HG03103 (cell line): Measurements from ENCODE around the gene RNF223.
"Not testable (repeated sequence)": the region's sequence is repeated elsewhere in the genome, so short reads cannot be mapped to it uniquely, and the experiment has no call there.

Experiments
- ATAC-seq: cut with Tn5 transposase; IDR thresholded peaks from one replicate; pipeline ENCODE4 v1.9.1; 2021; ENCODE audit warnings: low read depth; ENCODE audit not compliant: unreplicated experiment

The RNF223 gene

GRCh38 chr1:1110561-1110971 is 36.5 kb upstream of the RNF223 start:
- ATAC-seq: no peak

GRCh38 chr1:1109743-1110142 is 35.6 kb upstream of the RNF223 start:
- ATAC-seq: no peak

- ATAC-seq: no peak
Observed at GRCh38 chr1:1106510-1107221, 32.6 kb upstream of the RNF223 start.

- not testable (repeated sequence) for ATAC-seq
Observed at GRCh38 chr1:1104152-1104551, 30.0 kb upstream of the RNF223 start.

GRCh38 chr1:1101503-1101902 is 27.4 kb upstream of the RNF223 start:
- no peak for ATAC-seq

- ATAC-seq: no peak
Observed at GRCh38 chr1:1100296-1100695, 26.2 kb upstream of the RNF223 start.

- no peak for ATAC-seq
Observed at GRCh38 chr1:1099506-1100183, 25.5 kb upstream of the RNF223 start.

DNA sequence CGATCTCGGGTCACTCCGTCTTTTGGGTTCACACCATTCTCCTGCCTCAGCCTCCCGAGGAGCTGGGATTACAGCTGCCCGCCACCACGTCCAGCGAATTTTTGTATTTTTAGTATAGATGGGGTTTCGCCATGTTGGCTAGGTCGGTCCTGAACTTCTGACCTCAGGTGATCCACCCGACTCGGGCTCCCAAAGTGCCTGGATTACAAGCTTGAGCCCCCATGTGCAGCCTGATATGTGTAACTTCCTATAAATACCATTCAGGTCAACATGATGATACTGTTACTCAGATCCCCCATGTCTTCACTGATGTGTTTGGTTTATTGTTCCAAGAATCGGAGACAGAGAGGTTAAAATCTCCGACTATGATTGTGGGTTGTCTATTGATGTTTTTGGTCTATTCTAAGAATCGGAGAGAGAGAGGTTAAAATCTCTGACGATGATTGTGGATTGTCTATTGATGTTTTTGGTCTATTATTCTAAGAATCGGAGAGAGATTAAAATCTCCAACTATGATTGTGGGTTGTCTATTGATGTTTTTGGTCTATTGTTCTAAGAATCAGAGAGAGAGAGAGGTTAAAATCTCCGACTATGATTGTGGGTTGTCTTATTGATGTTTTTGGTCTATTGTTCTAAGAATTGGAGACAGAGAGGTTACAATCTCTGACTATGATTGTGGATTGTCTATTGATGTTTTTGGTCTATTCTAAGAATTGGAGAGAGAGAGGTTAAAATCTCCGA is 24.7 kb upstream of the RNF223 start:
- ATAC-seq: no peak

DNA sequence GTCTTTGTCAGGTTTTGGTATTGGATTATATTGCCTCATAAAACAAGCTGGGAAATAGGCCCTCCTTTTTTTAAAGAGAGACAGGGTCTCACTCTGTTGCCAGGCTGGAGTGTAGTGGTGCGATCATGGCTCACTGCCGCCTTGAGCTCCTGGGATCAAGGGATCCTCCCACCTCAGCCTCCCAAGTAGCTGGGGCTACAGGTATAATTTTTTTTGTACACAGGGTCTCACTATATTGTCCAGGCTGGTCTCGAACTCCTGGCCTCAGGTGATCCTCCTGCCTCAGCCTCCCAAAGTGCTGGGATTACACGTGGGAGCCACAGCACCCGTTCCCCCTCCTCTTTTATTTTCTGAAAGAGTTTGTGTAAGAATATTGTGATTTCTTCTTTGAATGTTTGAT is 22.0 kb upstream of the RNF223 start:
- ATAC-seq: not testable (repeated sequence)

GRCh38 chr1:1094981-1095380 is 20.9 kb upstream of the RNF223 start:
- no peak for ATAC-seq

DNA sequence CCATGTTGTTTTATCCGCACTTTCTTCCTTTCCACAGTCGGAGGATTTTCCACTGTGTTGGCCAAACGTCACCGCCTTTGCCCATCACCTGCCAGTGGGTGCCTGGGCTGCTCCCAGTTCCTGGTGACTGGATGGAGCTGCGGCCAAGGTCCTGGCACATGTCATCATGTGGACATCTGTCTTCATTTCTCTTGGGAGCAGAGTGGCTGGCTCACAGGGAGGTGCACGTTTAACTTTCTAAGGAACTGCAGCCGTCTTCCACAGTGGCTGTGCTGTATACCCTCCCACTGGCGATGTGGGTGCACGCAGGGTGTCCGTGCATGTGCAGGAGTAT is 19.5 kb upstream of the RNF223 start:
- no peak for ATAC-seq

- ATAC-seq: no peak
Observed at GRCh38 chr1:1092894-1093609, 18.9 kb upstream of the RNF223 start.

DNA sequence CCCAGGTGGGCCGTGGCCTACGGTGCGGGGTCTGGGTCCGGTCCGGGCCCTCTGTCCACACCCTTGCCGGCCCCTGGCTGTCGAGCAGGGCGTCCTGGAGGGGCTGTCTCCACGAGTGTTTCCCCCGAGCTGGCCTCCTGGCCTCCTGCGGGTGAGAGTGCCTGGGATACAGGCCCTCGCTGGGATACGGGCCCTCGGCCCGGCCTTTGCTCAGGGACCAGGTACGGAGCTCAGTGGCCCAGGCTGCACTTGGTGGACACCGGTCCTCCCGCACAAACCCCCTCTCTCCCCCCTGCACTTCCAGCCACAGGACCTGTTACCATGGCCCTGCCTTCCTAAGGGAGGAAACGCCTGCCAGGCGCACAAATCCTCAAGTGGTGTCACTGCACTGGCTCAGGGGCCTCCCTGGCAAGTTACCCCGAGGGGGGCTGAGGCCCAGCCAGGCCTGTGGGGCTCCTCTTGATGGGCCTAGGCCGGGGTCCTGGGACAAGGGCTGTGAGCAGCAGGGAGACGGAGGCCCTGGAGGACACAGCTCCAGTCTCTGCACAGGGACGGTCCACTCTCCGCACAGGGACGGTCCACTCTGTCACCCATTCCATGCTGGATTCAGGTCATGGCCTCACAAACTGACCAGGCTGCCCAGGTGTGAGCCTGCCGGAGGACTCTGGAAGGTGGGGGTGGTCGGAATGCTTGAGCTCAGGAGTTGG is 18.2 kb upstream of the RNF223 start:
- no peak for ATAC-seq

GRCh38 chr1:1091344-1092148 is 17.4 kb upstream of the RNF223 start:
- no peak for ATAC-seq

DNA sequence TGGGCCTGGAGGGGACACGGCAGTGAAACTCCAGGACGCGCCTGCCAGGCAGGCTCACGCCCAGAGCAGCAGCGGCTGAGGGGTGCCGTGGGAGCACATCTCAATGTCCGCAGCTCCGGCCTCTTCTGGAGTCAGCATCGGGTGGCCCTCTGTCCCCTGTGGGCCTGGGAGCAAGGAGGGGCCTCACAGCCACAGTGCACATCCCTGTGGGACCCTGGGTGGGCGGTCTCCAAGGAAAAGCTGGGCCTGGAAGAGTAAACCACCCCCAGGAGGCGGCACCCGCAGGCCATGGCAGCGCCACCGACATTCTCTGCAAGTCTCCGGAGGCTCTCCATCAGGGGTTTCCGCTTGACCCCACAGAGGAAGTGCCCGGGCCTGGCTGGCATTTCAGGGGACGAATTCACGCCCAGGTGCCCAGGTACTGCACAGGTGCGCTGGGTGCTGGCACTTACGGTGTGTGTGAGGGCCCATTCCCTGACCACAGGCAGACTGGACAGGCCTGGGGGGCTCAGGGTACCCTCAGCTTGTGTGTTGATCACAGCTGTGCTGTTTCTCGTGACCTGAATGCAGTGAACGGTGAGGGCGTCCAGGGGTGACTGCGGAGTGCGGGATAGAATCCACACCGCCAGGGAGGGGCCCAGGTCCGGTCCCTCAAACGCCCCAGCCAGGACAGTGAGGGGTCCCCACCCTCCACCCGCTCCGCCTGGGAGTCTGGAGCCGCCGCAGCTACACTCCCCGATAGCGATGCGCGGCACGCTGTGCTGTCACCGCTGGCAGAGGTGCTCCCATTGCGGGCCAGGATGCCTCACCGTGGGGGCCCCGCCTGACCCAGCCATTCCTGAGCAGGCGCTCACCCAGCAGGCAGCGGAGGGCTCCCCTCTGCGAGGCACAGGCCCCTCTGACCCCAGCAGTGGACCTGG is 16.6 kb upstream of the RNF223 start:
- no peak for ATAC-seq

GRCh38 chr1:1089731-1090423 is 15.8 kb upstream of the RNF223 start:
- no peak for ATAC-seq

- ATAC-seq: no peak
Observed at GRCh38 chr1:1088801-1089680, 14.9 kb upstream of the RNF223 start.
